Esophagus squamous epithelium (tissue), 5 donors: Measurements from ENCODE around the gene KRTAP10-1. TPM values are rescaled to one million over a fixed set of nuclear protein-coding genes. Genes with fewer than 3 reads are reported as not detected.

Source experiments
- DNase-seq: peaks from one replicate; lab custom pipeline; 2025; lab: John Stamatoyannopoulos, UW
- H3K27ac ChIP-seq, 4 donors: fragments of 200-600 bp; sonication (generic); one replicate each; pipeline ENCODE4 v1.5.1; 2016 to 2019; ENCODE audit warnings: mild to moderate bottlenecking in 1 of 4
- H3K27me3 ChIP-seq, 4 donors: fragments of 200-600 bp; sonication (generic); 1 replicate in 3 of 4; 2 replicates in 1 of 4; pipeline versions ENCODE4 v1.5.1 to v1.6.0; 2017 to 2021; ENCODE audit warnings: antibody characterized with exemption in 1 of 4
- H3K36me3 ChIP-seq, 3 donors: fragments of 200-600 bp; sonication (generic); one replicate each; pipeline ENCODE4 v1.5.1; 2016 to 2019
- H3K4me1 ChIP-seq, 3 donors: fragments of 200-600 bp; sonication (generic); one replicate each; pipeline ENCODE4 v1.5.1; 2017 to 2019
- H3K4me3 ChIP-seq, 4 donors: fragments of 200-600 bp; sonication (generic); 1 replicate in 3 of 4; 2 replicates in 1 of 4; pipeline ENCODE4 v1.5.1; 2016 to 2019; ENCODE audit warnings: mild to moderate bottlenecking in 2 of 4, moderate library complexity in 1 of 4
- H3K9me3 ChIP-seq, 3 donors: fragments of 200-600 bp; sonication (generic); one replicate each; pipeline ENCODE4 v1.5.1; 2016 to 2019
- CTCF ChIP-seq, 6 experiments: fragments of 450-650 bp in 4 of 6; fragments of 200-600 bp in 2 of 6; sonication (generic) in 2 of 6; IDR thresholded peaks; one replicate each; pipeline ENCODE4 v1.5.1; 2016 to 2019; ENCODE audit warnings: antibody characterized with exemption in 6 of 6, mild to moderate bottlenecking in 4 of 6, moderate library complexity in 4 of 6
- POLR2A ChIP-seq, 4 donors: fragments of 450-650 bp; IDR thresholded peaks; one replicate each; pipeline ENCODE4 v1.6.1; 2017; ENCODE audit warnings: antibody characterized with exemption in 4 of 4, mild to moderate bottlenecking in 4 of 4, moderate library complexity in 3 of 4
- WGBS, 2 donors: methylation state at CpG; one replicate each; pipeline ENCODE4 v1.1.5; 2018; 5-methylcytosine and 5-hydroxymethylcytosine counted together
- intact Hi-C: fragments of 100-400 bp; cut with DNase I; formaldehyde crosslinking; loops from one replicate; pipeline ENCODE4 v1.15.0; 2022
- total RNA-seq, 4 donors: library from RNA; depleted of rRNA; stranded (reverse); fragments of >200 nt; gene quantifications; one replicate each; pipeline ENCODE4 v1.1.0, GENCODE V29; 2016
- donor health status: DM: yes; HTN: yes; CAD: no.

The KRTAP10-1 gene, protein sequence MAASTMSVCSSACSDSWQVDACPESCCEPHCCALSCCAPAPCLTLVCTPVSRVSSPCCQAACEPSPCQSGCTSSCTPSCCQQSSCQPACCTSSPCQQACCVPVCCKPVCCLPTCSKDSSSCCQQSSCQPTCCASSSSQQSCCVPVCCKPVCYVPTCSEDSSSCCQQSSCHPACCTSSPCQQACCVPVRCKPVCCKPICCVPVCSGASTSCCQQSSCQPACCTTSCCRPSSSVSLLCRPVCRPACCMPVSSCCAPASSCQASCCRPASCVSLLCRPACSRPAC
- total RNA-seq, result not detected

DNA sequence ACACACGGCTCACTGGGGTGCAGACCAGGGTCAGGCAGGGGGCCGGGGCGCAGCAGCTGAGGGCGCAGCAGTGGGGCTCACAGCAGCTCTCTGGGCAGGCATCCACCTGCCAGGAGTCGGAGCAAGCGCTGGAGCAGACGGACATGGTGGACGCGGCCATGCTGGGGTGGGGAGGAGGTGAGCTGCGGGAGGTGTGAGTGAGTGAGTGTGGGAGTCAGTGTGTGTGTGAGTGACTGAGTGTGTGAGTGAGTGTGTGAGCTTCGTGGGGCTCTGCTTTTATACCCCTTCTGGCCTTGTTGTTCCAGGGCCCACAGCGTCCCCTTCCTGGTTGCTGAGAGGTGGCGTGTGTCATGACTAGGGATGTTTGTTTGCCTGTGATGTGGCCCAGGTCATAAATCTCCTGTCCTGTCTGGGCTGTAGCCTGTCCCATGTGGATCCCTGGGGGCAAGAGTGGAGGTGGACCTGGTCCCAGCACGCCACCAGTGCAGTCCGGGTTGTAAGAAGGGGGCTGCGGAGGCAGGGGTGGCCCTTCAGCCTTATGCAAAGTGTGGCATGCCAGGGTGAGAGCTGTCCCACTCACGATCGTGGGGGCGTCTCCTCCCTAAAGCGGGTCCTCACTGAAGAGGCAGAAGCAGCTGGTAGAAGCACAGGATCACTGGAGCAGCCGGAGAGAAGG, at the start of gene KRTAP10-1:
Gene KRTAP10-1, minus strand, starts transcription at position 205 of the 676 bp plus-strand sequence. Its CDS starts 45 bp downstream, at position 160.
- TF ChIP-seq POLR2A (IDR thresholded peaks at IDR 0.05), result no peak
- TF ChIP-seq CTCF (IDR thresholded peaks at IDR 0.05), result no peak
- H3K36me3 ChIP-seq, result no peaks in the 10 kb centered on the region
- peaks cover 0 to 19% (median 0%) of the 10 kb centered on the region in 4 donors for H3K27me3 ChIP-seq
- no peak within 1 kb of the TSS for H3K4me3 ChIP-seq
- no peak for DNase-seq
- H3K9me3 ChIP-seq, result peaks cover 0 to 20% (median 0%) of the 10 kb centered on the region in 3 donors
- H3K4me1 ChIP-seq, result no peaks in the 10 kb centered on the region
- no peak within 1 kb of the TSS for H3K27ac ChIP-seq
- intact Hi-C loops, result no loop called here
- 63 to 74% methylated on average over 6 to 15 of the region's 21 CpGs for WGBS, 2 donors

DNA sequence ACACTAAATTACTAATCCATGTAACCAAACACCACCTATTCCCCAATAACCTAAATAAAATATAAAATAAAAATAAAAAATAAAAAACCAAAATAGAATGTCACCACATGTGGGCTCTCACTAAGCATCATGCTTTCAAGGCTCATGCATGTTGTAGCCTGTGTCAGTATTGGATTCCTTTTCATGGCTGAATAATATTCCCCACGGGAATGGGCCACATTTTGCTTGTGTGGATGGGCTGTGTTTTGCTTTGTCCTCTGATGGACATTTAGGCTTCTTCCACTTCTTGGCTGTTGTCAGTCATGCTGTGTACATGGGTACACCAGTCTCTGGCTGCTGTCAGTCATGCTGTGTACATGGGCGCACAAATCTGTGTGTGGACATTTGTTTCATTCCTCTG, 49.1 kb upstream of the KRTAP10-1 start:
- peaks cover 0 to 83% (median 1%) of the 10 kb centered on the region in 4 donors for H3K27me3 ChIP-seq
- H3K9me3 ChIP-seq, result peaks cover 0 to 5% (median 0%) of the 10 kb centered on the region in 3 donors
- no peak overlapping the region for H3K4me3 ChIP-seq
- no peaks in the 10 kb centered on the region for H3K36me3 ChIP-seq
- H3K27ac ChIP-seq, result no peak overlapping the region
- intact Hi-C loops, result no loop called here
- DNase-seq, result no peak
- 71 to 80% methylated on average over 1 to 2 of the region's 2 CpGs for WGBS, 2 donors
- H3K4me1 ChIP-seq, result peaks cover 0 to 15% (median 0%) of the 10 kb centered on the region in 3 donors
- TF ChIP-seq POLR2A (IDR thresholded peaks at IDR 0.05) (no peak), CTCF (IDR thresholded peaks at IDR 0.05) (no peak)

DNA sequence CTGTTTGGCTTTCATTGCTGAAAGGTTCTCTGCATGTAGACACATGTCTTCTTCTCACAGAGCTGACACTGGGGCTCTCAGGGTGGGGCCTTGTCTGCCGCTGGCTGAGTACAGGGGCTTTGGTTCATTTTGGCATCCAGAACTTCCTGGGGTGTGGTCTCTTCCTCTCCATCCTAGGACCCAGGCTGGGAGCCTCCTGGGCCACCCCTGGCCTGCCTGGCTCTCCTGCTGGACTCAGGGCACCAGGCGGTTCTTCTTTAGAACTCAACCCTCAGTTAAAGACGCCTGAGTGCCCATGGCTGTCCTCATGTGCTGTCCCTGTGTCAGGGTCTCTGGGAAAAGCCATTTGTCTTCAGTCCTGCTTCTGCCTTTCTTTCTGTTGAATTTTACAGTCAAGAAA, 45.9 kb upstream of the KRTAP10-1 start:
- H3K27me3 ChIP-seq, result peaks cover 0 to 69% (median 1%) of the 10 kb centered on the region in 4 donors
- no peaks in the 10 kb centered on the region for H3K36me3 ChIP-seq
- no peak for DNase-seq
- TF ChIP-seq POLR2A (IDR thresholded peaks at IDR 0.05) (no peak), CTCF (IDR thresholded peaks at IDR 0.05) (no peak)
- 47 to 64% methylated on average over 2 to 3 of the region's 3 CpGs for WGBS, 2 donors
- H3K4me1 ChIP-seq, result no peaks in the 10 kb centered on the region
- H3K9me3 ChIP-seq, result peaks cover 0 to 22% (median 8%) of the 10 kb centered on the region in 3 donors
- intact Hi-C loops, result no loop called here
- no peak overlapping the region for H3K27ac ChIP-seq
- H3K4me3 ChIP-seq, result no peak overlapping the region

- no peak overlapping the region for H3K4me3 ChIP-seq
- no peaks in the 10 kb centered on the region for H3K4me1 ChIP-seq
- H3K27ac ChIP-seq, result no peak overlapping the region
- 38 to 56% methylated on average over 6 of the region's 6 CpGs for WGBS, 2 donors
- TF ChIP-seq POLR2A (IDR thresholded peaks at IDR 0.05) (no peak), CTCF (IDR thresholded peaks at IDR 0.05) (no peak)
- intact Hi-C loops, result no loop called here
- no peak for DNase-seq
- H3K9me3 ChIP-seq, result peaks cover 0 to 24% (median 8%) of the 10 kb centered on the region in 3 donors
- H3K27me3 ChIP-seq, result peaks cover 0 to 63% (median 1%) of the 10 kb centered on the region in 4 donors
- no peaks in the 10 kb centered on the region for H3K36me3 ChIP-seq
These were observed 43.8 kb upstream of the KRTAP10-1 start for GRCh38 chr21:44583800-44584147.
